Activated CD4-positive, alpha-beta T cell treated with anti-CD3 and anti-CD28 coated beads, Interleukin-2, amount 50 U/mL, for 1 hour (primary cell): ENCODE measurements around the gene CLCF1.

ENCODE experiments used
- DNase-seq: peaks from one replicate; pipeline ENCODE4 v3.0.0-alpha.2; 2020

CLCF1 gene

GRCh38 chr11:67356387-67356863 lies 17.0 kb downstream of the CLCF1 start:
- DNase-seq = no peak

- DNase-seq = no peak
Measured at GRCh38 chr11:67355794-67356386, 17.5 kb downstream of the CLCF1 start.

- DNase-seq = no peak
Measured at GRCh38 chr11:67355023-67355793, 18.2 kb downstream of the CLCF1 start.

GRCh38 chr11:67354075-67355022 lies 19.0 kb downstream of the CLCF1 start:
- DNase-seq = no peak

- DNase-seq = peak; percentile 96
Measured at GRCh38 chr11:67353317-67354074, 19.9 kb downstream of the CLCF1 start, which contains the start of gene POLD4. Gene POLD4 (minus strand): TSS chr11:67353546. CDS start chr11:67353399, 147 bp downstream.

- DNase-seq = no peak
Measured at GRCh38 chr11:67352546-67353316, 20.7 kb downstream of the CLCF1 start.

GRCh38 chr11:67351275-67352005 lies 22.0 kb downstream of the CLCF1 start:
- peak; percentile 67 for DNase-seq

GRCh38 chr11:67349928-67350465 lies 23.4 kb downstream of the CLCF1 start:
- no peak for DNase-seq

- no peak for DNase-seq
Measured at GRCh38 chr11:67349457-67349856, 23.9 kb downstream of the CLCF1 start.

GRCh38 chr11:67349036-67349435 lies 24.4 kb downstream of the CLCF1 start:
- DNase-seq = no peak

- no peak for DNase-seq
Measured at GRCh38 chr11:67347964-67348749, 25.2 kb downstream of the CLCF1 start.

- DNase-seq = no peak
Measured at GRCh38 chr11:67345920-67346819, 27.2 kb downstream of the CLCF1 start.

- no peak for DNase-seq
Measured at GRCh38 chr11:67345247-67345919, 28.0 kb downstream of the CLCF1 start.

- DNase-seq = no peak
Measured at GRCh38 chr11:67344264-67344663, 29.1 kb downstream of the CLCF1 start.

- DNase-seq = no peak
Measured at GRCh38 chr11:67337257-67337656, 36.1 kb downstream of the CLCF1 start.

- DNase-seq = no peak
Measured at GRCh38 chr11:67332081-67332691, 41.2 kb downstream of the CLCF1 start.

- DNase-seq = no peak
Measured at GRCh38 chr11:67323526-67323925, 49.9 kb downstream of the CLCF1 start.

GRCh38 chr11:67322049-67322448 lies 51.3 kb downstream of the CLCF1 start:
- no peak for DNase-seq
